Natural killer cell (primary cell): ENCODE data around the gene TNPO2. TPM values are rescaled to one million over a fixed set of nuclear protein-coding genes. Genes with fewer than 3 reads are reported as not detected.
A peak's percentile ranks its signal among the peaks of the same experiment; 100 is the strongest.

Experiments used
- ATAC-seq, 3 donors: fragments of 150-1000 bp in 2 of 3; fragments of 200-7000 bp in 1 of 3; cut with Tn5 transposase; 1 replicate in 1 of 3; 2 replicates in 2 of 3; pipeline ENCODE4 v1.10.0; 2021; ENCODE audit warnings: mild to moderate bottlenecking in 2 of 3, moderate library complexity in 2 of 3
- DNase-seq, 2 donors: peaks; one replicate each; pipeline versions ENCODE4 v3.0.0 to v3.0.0-alpha.2; 2013 to 2021; ENCODE audit warnings: mixed read lengths in 1 of 2
- H3K27ac ChIP-seq: one replicate; pipeline ENCODE4 v1.5.1; 2013; ENCODE audit warnings: mild to moderate bottlenecking, low read length
- H3K27me3 ChIP-seq: one replicate; pipeline ENCODE4 v1.6.1; 2013; ENCODE audit warnings: low read length; ENCODE audit not compliant: control insufficient read depth, insufficient read depth
- H3K36me3 ChIP-seq: one replicate; pipeline ENCODE4 v1.6.1; 2013; ENCODE audit warnings: low read length; ENCODE audit not compliant: control insufficient read depth, insufficient read depth
- H3K4me1 ChIP-seq: one replicate; pipeline ENCODE4 v1.6.1; 2013; ENCODE audit warnings: low read length; ENCODE audit not compliant: control insufficient read depth, insufficient read depth
- H3K4me3 ChIP-seq: one replicate; pipeline ENCODE4 v1.5.1; 2013; ENCODE audit warnings: low read length
- H3K9me3 ChIP-seq: one replicate; pipeline ENCODE4 v1.6.1; 2013; ENCODE audit warnings: low read length; ENCODE audit not compliant: control insufficient read depth, insufficient read depth
- H3K27ac Mint-ChIP-seq, 2 donors: one replicate each; pipeline ENCODE4 v1.8.0; 2022; ENCODE audit warnings: mild to moderate bottlenecking in 2 of 2, mixed read lengths in 2 of 2, moderate library complexity in 1 of 2
- H3K27me3 Mint-ChIP-seq, 2 donors: one replicate each; pipeline ENCODE4 v1.8.0; 2022; ENCODE audit warnings: low read depth in 2 of 2, mixed read lengths in 2 of 2
- H3K36me3 Mint-ChIP-seq: one replicate; pipeline ENCODE4 v1.8.0; 2022; ENCODE audit warnings: mixed read lengths
- H3K4me1 Mint-ChIP-seq, 2 donors: one replicate each; pipeline ENCODE4 v1.8.0; 2022; ENCODE audit warnings: mixed read lengths in 2 of 2
- H3K4me3 Mint-ChIP-seq: one replicate; pipeline ENCODE4 v1.8.0; 2022; ENCODE audit warnings: mild to moderate bottlenecking, moderate library complexity, mixed read lengths
- H3K9me3 Mint-ChIP-seq, 2 donors: one replicate each; pipeline ENCODE4 v1.8.0; 2022; ENCODE audit warnings: mixed read lengths in 2 of 2
- CTCF ChIP-seq: fragments of 200-600 bp; IDR thresholded peaks from one replicate; pipeline ENCODE4 v1.8.0; 2022; ENCODE audit warnings: antibody characterized with exemption
- WGBS: methylation state at CpG from one replicate; pipeline ENCODE4 v1.1.7; 2013; ENCODE audit warnings: missing lambda C conversion rate; ENCODE audit not compliant: insufficient coverage; 5-methylcytosine and 5-hydroxymethylcytosine counted together
- intact Hi-C: fragments of 100-400 bp; cut with micrococcal nuclease; formaldehyde crosslinking; loops from one replicate; pipeline ENCODE4 v1.14.2; 2022
- total RNA-seq, 4 donors: library from RNA; stranded (reverse); fragments of 120-200 nt in 1 of 4; gene quantifications; one replicate each; pipeline versions ENCODE4 v1.2.3 to v1.2.4, GENCODE V29; 2013 to 2022

TNPO2 gene
- total RNA-seq, 3 donors from 2014 or later (not counting 1 experiment from before 2014, with no cell fraction given) = 56.8 to 66.6 (median 58.2) TPM

- Histone ChIP-seq H3K4me1 (peaks cover 36% of the 10 kb centered on the region), H3K27ac (no peak overlapping the region), H3K36me3 (peaks cover 6% of the 10 kb centered on the region), H3K9me3 (no peaks in the 10 kb centered on the region), H3K4me3 (peak overlapping the region; percentile 60), H3K27me3 (no peaks in the 10 kb centered on the region)
- peak overlapping the region; percentile 94 for H3K4me3 Mint-ChIP-seq
- no peaks in the 10 kb centered on the region for H3K9me3 Mint-ChIP-seq
- intact Hi-C loops = loop anchor here (5.0 kb wide), 3 partner anchors 39 to 71 kb away; partner anchors contain the start of genes DHPS, JUNB, MAN2B1 and WDR83
- H3K27ac Mint-ChIP-seq = peak overlapping the region; percentile 91 to 96
- H3K4me1 Mint-ChIP-seq = peaks cover 26 to 47% of the 10 kb centered on the region in 2 donors
- peak in 1 of 2 donors; percentile 36 for DNase-seq
- TF ChIP-seq CTCF = no peak
- H3K27me3 Mint-ChIP-seq = no peaks in the 10 kb centered on the region
- WGBS = 12% methylated on average over 59 of the region's 59 CpGs
- no peaks in the 10 kb centered on the region for H3K36me3 Mint-ChIP-seq
- ATAC-seq = no peak
Observed at GRCh38 chr19:12720851-12721655, 2.7 kb downstream of the TNPO2 start.

GRCh38 chr19:12720296-12720695, 3.4 kb downstream of the TNPO2 start:
- H3K9me3 Mint-ChIP-seq = no peaks in the 10 kb centered on the region
- WGBS = 95% methylated on average over 9 of the region's 10 CpGs
- H3K36me3 Mint-ChIP-seq = no peaks in the 10 kb centered on the region
- intact Hi-C loops = loop anchor here (5.0 kb wide), 3 partner anchors 38 to 72 kb away; partner anchors contain the start of genes DHPS, JUNB, MAN2B1 and WDR83
- Histone ChIP-seq H3K9me3 (no peaks in the 10 kb centered on the region), H3K27ac (no peak overlapping the region), H3K4me1 (peaks cover 36% of the 10 kb centered on the region), H3K27me3 (no peaks in the 10 kb centered on the region), H3K4me3 (no peak overlapping the region), H3K36me3 (peaks cover 13% of the 10 kb centered on the region)
- TF ChIP-seq CTCF = no peak
- no peaks in the 10 kb centered on the region for H3K27me3 Mint-ChIP-seq
- peak overlapping the region; percentile 29 to 96 for H3K27ac Mint-ChIP-seq
- peak overlapping the region; percentile 65 for H3K4me3 Mint-ChIP-seq
- DNase-seq (no peak), ATAC-seq (no peak)
- H3K4me1 Mint-ChIP-seq = peaks cover 26 to 47% of the 10 kb centered on the region in 2 donors

GRCh38 chr19:12715929-12716328, 7.8 kb downstream of the TNPO2 start:
- Mint-ChIP-seq H3K36me3 (no peaks in the 10 kb centered on the region), H3K27ac (no peak overlapping the region)

More at GRCh38 chr19:12715929-12716328, 7.8 kb downstream of the TNPO2 start:
- 97% methylated on average over 3 of the region's 3 CpGs for WGBS
- intact Hi-C loops = loop anchor here (2.0 kb wide), 1 partner anchor 41 kb away; no protein-coding TSS in a partner anchor
- Histone ChIP-seq H3K27me3 (no peaks in the 10 kb centered on the region), H3K4me1 (peaks cover 8% of the 10 kb centered on the region), H3K9me3 (no peaks in the 10 kb centered on the region), H3K27ac (no peak overlapping the region), H3K36me3 (peaks cover 38% of the 10 kb centered on the region), H3K4me3 (no peak overlapping the region)
- Mint-ChIP-seq H3K4me3 (no peak overlapping the region), H3K4me1 (peaks cover 0 to 16% of the 10 kb centered on the region in 2 donors), H3K9me3 (no peaks in the 10 kb centered on the region), H3K27me3 (no peaks in the 10 kb centered on the region)
- no peak for TF ChIP-seq CTCF
- ATAC-seq (no peak), DNase-seq (no peak)
